Karpas-422 (cell line): ENCODE data around the gene PTGER3. TPM values are rescaled to one million over a fixed set of nuclear protein-coding genes. Genes with fewer than 3 reads are reported as not detected.

Experiments used
- DNase-seq: peaks from one replicate; pipeline ENCODE4 v3.0.0-alpha.2; 2015
- H2AFZ ChIP-seq: fragments of 200-600 bp; sonication (generic); 2 replicates; pipeline ENCODE4 v1.6.1; 2014; ENCODE audit warnings: antibody characterized with exemption, low read length, mixed read lengths
- H3K27ac ChIP-seq: fragments of 200-600 bp; sonication (generic); 2 replicates; pipeline ENCODE4 v1.5.1; 2014; ENCODE audit warnings: mild to moderate bottlenecking, low read length, moderate library complexity
- H3K27me3 ChIP-seq: fragments of 200-600 bp; sonication (generic); 2 replicates; pipeline ENCODE4 v1.6.1; 2014; ENCODE audit warnings: low read length, mixed read lengths
- H3K36me3 ChIP-seq: fragments of 200-600 bp; sonication (generic); 2 replicates; pipeline ENCODE4 v1.6.1; 2014; ENCODE audit warnings: low read length, mixed read lengths; ENCODE audit not compliant: insufficient read depth
- H3K4me1 ChIP-seq: fragments of 200-600 bp; sonication (generic); 2 replicates; pipeline ENCODE4 v1.6.1; 2014; ENCODE audit warnings: mild to moderate bottlenecking, low read length, mixed read lengths
- H3K4me2 ChIP-seq: fragments of 200-600 bp; sonication (generic); 2 replicates; pipeline ENCODE4 v1.6.1; 2014; ENCODE audit warnings: low read length, low read depth, mild to moderate bottlenecking; ENCODE audit not compliant: poor library complexity, severe bottlenecking
- H3K4me3 ChIP-seq: fragments of 200-600 bp; sonication (generic); 2 replicates; pipeline ENCODE4 v1.5.1; 2014; ENCODE audit warnings: mild to moderate bottlenecking, antibody characterized with exemption, low read length, mixed read lengths
- H3K79me2 ChIP-seq: fragments of 200-600 bp; sonication (generic); 2 replicates; pipeline ENCODE4 v1.6.1; 2014; ENCODE audit warnings: mild to moderate bottlenecking, low read length, mixed read lengths
- H3K9ac ChIP-seq: fragments of 200-600 bp; sonication (generic); 2 replicates; pipeline ENCODE4 v1.6.0; 2014; ENCODE audit warnings: low read length
- H3K9me2 ChIP-seq: fragments of 200-600 bp; sonication (generic), shearing (Covaris generic); replicated peaks from 2 replicates; pipeline ENCODE4 v1.6.0; 2014; ENCODE audit warnings: mild to moderate bottlenecking, low read length, moderate library complexity; ENCODE audit not compliant: insufficient read depth
- H3K9me3 ChIP-seq: fragments of 300-700, 200-600 bp; sonication (generic); 2 replicates; pipeline ENCODE4 v1.6.1; 2014; ENCODE audit warnings: low read length, mixed read lengths
- H4K20me1 ChIP-seq: fragments of 200-600 bp; sonication (generic); 2 replicates; pipeline ENCODE4 v1.6.1; 2014; ENCODE audit warnings: mild to moderate bottlenecking, antibody characterized with exemption, low read length, low read depth; ENCODE audit not compliant: insufficient read depth
- total RNA-seq: library from RNA; depleted of rRNA; stranded (reverse); fragments of >200 nt; shearing (Covaris generic); gene quantifications from 2 replicates; pipeline ENCODE4 v1.2.3, GENCODE V29; 2014; ENCODE audit warnings: low replicate concordance

The PTGER3 gene
- total RNA-seq, 1 experiment from 2014 or later = not detected

DNA sequence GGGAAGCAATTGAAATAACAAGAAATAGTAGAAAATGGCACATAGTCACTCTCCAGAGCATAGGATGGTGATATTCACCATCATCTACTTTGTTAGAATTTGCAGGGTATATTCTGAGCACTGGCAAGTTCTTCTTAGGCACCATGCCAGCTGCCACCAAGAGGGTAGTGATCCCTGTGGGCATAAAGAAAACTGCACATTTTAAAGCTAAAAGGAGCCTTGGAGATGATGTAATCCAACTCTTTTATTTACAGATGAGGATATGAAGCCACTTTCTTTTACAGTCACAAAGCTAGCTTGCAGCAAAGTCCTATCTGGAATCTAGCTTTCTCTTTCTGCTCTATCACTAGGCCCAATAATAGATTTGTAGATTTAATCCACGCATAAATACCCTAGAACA is 69.0 kb downstream of the PTGER3 start:
- Histone ChIP-seq H3K4me3 (no peak overlapping the region), H4K20me1 (no peaks in the 10 kb centered on the region), H3K4me2 (no peak overlapping the region), H3K9me3 (no peaks in the 10 kb centered on the region), H3K9ac (no peak overlapping the region), H3K27ac (no peak overlapping the region), H3K4me1 (no peaks in the 10 kb centered on the region), H3K9me2 (no peaks in the 10 kb centered on the region), H3K36me3 (no peaks in the 10 kb centered on the region), H3K79me2 (no peaks in the 10 kb centered on the region), H2AFZ (no peak overlapping the region), H3K27me3 (no peaks in the 10 kb centered on the region)
- no peak for DNase-seq

- no peaks in the 10 kb centered on the region for H4K20me1 ChIP-seq
- H3K4me1 ChIP-seq = no peaks in the 10 kb centered on the region
- H3K27me3 ChIP-seq = no peaks in the 10 kb centered on the region
- no peak overlapping the region for H3K4me2 ChIP-seq
- H3K4me3 ChIP-seq = no peak overlapping the region
- H3K9me2 ChIP-seq = no peaks in the 10 kb centered on the region
- H3K79me2 ChIP-seq = no peaks in the 10 kb centered on the region
- H3K9ac ChIP-seq = no peak overlapping the region
- no peaks in the 10 kb centered on the region for H3K36me3 ChIP-seq
- no peak for DNase-seq
- no peak overlapping the region for H2AFZ ChIP-seq
- no peak overlapping the region for H3K27ac ChIP-seq
- no peaks in the 10 kb centered on the region for H3K9me3 ChIP-seq
Measured at GRCh38 chr1:70977575-70977974, 70.0 kb downstream of the PTGER3 start.

DNA sequence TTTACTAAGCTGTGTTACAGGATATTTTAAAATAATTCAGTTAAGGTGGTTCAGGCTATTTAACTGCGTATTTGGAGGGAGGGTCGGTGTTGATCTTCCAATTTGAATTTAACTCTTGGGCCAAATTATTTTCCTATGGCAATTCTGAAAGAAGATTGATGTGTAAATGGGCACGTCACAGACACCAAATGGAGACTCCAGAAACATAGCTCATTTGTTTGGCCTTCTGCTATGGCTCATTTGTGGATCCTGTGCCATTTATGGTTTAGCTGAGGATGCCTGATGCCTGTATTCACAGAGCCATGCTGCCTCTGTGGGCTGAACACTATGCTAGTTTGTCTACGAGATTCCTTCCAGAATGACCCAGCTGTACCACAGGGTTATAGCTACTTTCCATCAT is 70.6 kb downstream of the PTGER3 start:
- no peaks in the 10 kb centered on the region for H3K79me2 ChIP-seq
- H3K36me3 ChIP-seq = no peaks in the 10 kb centered on the region
- H3K4me1 ChIP-seq = no peaks in the 10 kb centered on the region
- H3K4me2 ChIP-seq = no peak overlapping the region
- H3K9me3 ChIP-seq = no peaks in the 10 kb centered on the region
- H3K4me3 ChIP-seq = no peak overlapping the region
- no peaks in the 10 kb centered on the region for H4K20me1 ChIP-seq
- H2AFZ ChIP-seq = no peak overlapping the region
- no peaks in the 10 kb centered on the region for H3K27me3 ChIP-seq
- no peak for DNase-seq
- H3K9me2 ChIP-seq = no peaks in the 10 kb centered on the region
- H3K27ac ChIP-seq = no peak overlapping the region
- H3K9ac ChIP-seq = no peak overlapping the region

- Histone ChIP-seq H3K9ac (no peak overlapping the region), H3K9me3 (no peaks in the 10 kb centered on the region), H3K79me2 (no peaks in the 10 kb centered on the region), H3K36me3 (no peaks in the 10 kb centered on the region), H2AFZ (no peak overlapping the region), H3K9me2 (no peaks in the 10 kb centered on the region), H3K27ac (no peak overlapping the region), H3K4me3 (no peak overlapping the region), H3K4me2 (no peak overlapping the region), H3K4me1 (no peaks in the 10 kb centered on the region), H4K20me1 (no peaks in the 10 kb centered on the region), H3K27me3 (no peaks in the 10 kb centered on the region)
- DNase-seq = no peak
Measured at GRCh38 chr1:70973754-70974153, 73.9 kb downstream of the PTGER3 start.

DNA sequence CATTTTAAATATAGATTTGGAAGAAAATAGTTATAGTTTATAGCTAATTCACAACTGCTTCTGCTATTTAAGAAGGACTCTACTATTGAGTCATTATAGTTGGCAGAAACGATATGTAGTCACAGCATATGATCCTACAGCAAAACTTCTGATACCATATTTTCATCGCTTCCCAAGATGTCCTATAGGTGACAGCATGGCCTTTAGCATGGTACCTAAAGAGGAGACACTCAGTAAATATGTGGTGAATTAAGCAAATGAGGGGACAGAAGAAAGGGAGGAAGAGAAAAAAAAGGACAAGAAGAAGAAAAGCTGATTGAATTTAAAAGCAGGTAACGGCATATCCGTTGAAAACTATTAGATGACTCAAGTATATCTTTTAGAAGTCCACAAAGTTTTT is 77.2 kb downstream of the PTGER3 start:
- H3K9me2 ChIP-seq = no peaks in the 10 kb centered on the region
- no peak overlapping the region for H3K4me2 ChIP-seq
- H3K9me3 ChIP-seq = no peaks in the 10 kb centered on the region
- no peak overlapping the region for H3K27ac ChIP-seq
- DNase-seq = no peak
- no peak overlapping the region for H3K9ac ChIP-seq
- no peaks in the 10 kb centered on the region for H3K36me3 ChIP-seq
- H3K4me3 ChIP-seq = no peak overlapping the region
- no peaks in the 10 kb centered on the region for H3K79me2 ChIP-seq
- H4K20me1 ChIP-seq = no peaks in the 10 kb centered on the region
- no peaks in the 10 kb centered on the region for H3K27me3 ChIP-seq
- H2AFZ ChIP-seq = no peak overlapping the region
- no peaks in the 10 kb centered on the region for H3K4me1 ChIP-seq

- Histone ChIP-seq H3K36me3 (no peaks in the 10 kb centered on the region), H3K9me2 (no peaks in the 10 kb centered on the region), H3K9me3 (no peaks in the 10 kb centered on the region), H3K79me2 (no peaks in the 10 kb centered on the region), H3K27ac (no peak overlapping the region), H3K4me1 (no peaks in the 10 kb centered on the region), H4K20me1 (no peaks in the 10 kb centered on the region), H3K9ac (no peak overlapping the region), H3K4me2 (no peak overlapping the region), H3K27me3 (no peaks in the 10 kb centered on the region), H3K4me3 (no peak overlapping the region), H2AFZ (no peak overlapping the region)
- DNase-seq = peak; percentile 52
Measured at GRCh38 chr1:70966018-70966638, 81.5 kb downstream of the PTGER3 start.

DNA sequence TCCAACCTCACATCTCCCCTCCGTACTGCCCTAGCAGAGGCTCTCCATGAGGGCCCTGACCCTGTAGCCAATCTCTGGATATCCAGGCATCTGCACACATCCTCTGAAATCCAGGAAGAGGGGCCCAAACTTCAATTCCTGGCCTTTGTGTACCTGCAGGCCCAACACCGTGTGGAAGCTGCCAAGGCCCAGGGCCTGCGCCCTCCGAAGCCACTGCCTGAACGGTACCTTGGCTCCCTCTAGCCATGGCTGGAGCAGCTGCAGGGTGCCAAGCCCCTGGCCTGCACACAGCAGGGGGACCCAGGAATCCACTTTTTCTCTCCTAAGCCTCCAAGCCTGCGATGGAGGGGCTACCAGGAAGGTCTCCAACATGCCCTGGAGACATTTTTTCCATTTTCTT is 84.2 kb downstream of the PTGER3 start:
- no peak overlapping the region for H3K27ac ChIP-seq
- H3K4me1 ChIP-seq = no peaks in the 10 kb centered on the region
- no peaks in the 10 kb centered on the region for H3K36me3 ChIP-seq
- H3K4me3 ChIP-seq = no peak overlapping the region
- no peaks in the 10 kb centered on the region for H3K27me3 ChIP-seq
- no peaks in the 10 kb centered on the region for H3K9me3 ChIP-seq
- H3K9me2 ChIP-seq = 0 out of 2 replicates have a peak, but pooled peaks cover 2% of the 10 kb centered on the region
- no peaks in the 10 kb centered on the region for H3K79me2 ChIP-seq
- no peak overlapping the region for H3K4me2 ChIP-seq
- no peaks in the 10 kb centered on the region for H4K20me1 ChIP-seq
- H3K9ac ChIP-seq = no peak overlapping the region
- DNase-seq = peak; percentile 54
- H2AFZ ChIP-seq = no peak overlapping the region

DNA sequence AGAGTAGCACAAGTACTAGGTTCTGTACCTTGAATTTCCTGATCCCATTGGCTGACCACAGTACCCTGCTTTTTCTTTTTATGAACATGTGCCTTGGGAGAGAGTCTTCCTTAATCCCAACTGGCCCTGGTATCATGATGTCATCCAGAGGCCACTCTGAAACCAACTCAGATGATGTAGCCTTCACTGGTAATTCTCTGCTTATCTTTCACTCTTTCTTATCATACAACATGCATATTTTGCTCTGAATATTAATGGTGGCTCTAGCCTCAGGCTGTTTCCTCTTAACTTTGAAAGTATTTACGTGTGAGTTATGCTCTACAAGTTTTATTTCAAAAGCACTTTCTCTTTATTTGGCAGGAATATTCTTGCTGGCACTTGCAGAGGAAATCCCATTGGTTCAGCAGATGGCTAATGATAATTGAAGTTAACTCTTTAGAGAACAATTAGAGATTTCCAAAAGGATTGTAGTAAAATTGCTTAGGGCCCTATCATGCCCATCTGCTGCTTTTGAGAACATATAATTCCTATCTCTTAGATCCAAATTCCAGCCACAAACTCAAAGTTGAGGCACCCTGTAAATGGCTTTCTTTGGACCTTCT is 86.1 kb downstream of the PTGER3 start:
- H3K36me3 ChIP-seq = no peaks in the 10 kb centered on the region
- no peak overlapping the region for H3K27ac ChIP-seq
- H3K4me2 ChIP-seq = no peak overlapping the region
- H3K27me3 ChIP-seq = no peaks in the 10 kb centered on the region
- no peaks in the 10 kb centered on the region for H3K79me2 ChIP-seq
- H3K4me1 ChIP-seq = no peaks in the 10 kb centered on the region
- no peaks in the 10 kb centered on the region for H3K9me3 ChIP-seq
- H4K20me1 ChIP-seq = no peaks in the 10 kb centered on the region
- 0 out of 2 replicates have a peak, but pooled peaks cover 2% of the 10 kb centered on the region for H3K9me2 ChIP-seq
- H2AFZ ChIP-seq = no peak overlapping the region
- no peak overlapping the region for H3K4me3 ChIP-seq
- H3K9ac ChIP-seq = no peak overlapping the region
- DNase-seq = no peak
